A673 (cell line): ENCODE measurements around the gene VWA5B1. TPM values are rescaled to one million over a fixed set of nuclear protein-coding genes. Genes with fewer than 3 reads are reported as not detected.

Experiments
- BruUV-seq: library from RNA; stranded (reverse); fragments of 400-500 nt; replicated peaks from 2 replicates; lab custom pipeline; 2021; lab: Mats Ljungman, UMichigan
- CTCF ChIA-PET: fragments of 300-600 bp; sonication (Branson Sonifier 250); formaldehyde crosslinking; loops from one replicate; lab custom pipeline; 2022; ENCODE audit warnings: antibody characterized with exemption; lab: Charles Lee
- POLR2A ChIA-PET: fragments of 300-600 bp; sonication (Branson Sonifier 250); formaldehyde crosslinking; loops from one replicate; lab custom pipeline; 2022; ENCODE audit warnings: antibody characterized with exemption; ENCODE audit not compliant: low non-redundant PET; lab: Charles Lee
- DNase-seq: peaks from one replicate; pipeline ENCODE4 v3.0.0-alpha.2; 2015; ENCODE audit warnings: low spot score
- H3K27ac ChIP-seq: fragments of 200-600 bp; sonication (generic); 2 replicates; pipeline ENCODE4 v1.5.1; 2016; ENCODE audit warnings: mixed run types, low read depth, mild to moderate bottlenecking, mixed read lengths, antibody characterized with exemption, low read length; ENCODE audit not compliant: poor library complexity, severe bottlenecking
- H3K27me3 ChIP-seq: fragments of 200-600 bp; sonication (generic); replicated peaks from 2 replicates; pipeline ENCODE4 v1.6.1; 2017; ENCODE audit warnings: mixed run types, low read depth, mild to moderate bottlenecking, mixed read lengths, antibody characterized with exemption, low read length; ENCODE audit not compliant: insufficient read depth, poor library complexity
- H3K36me3 ChIP-seq: fragments of 200-600 bp; sonication (generic); 2 replicates; pipeline ENCODE4 v1.6.1; 2016; ENCODE audit warnings: mixed run types, mild to moderate bottlenecking, mixed read lengths, antibody characterized with exemption, low read length; ENCODE audit not compliant: insufficient read depth, poor library complexity, severe bottlenecking
- H3K4me1 ChIP-seq: fragments of 200-600 bp; sonication (generic); 2 replicates; pipeline ENCODE4 v1.6.1; 2017; ENCODE audit warnings: mixed run types, mild to moderate bottlenecking, mixed read lengths, antibody characterized with exemption, low read length; ENCODE audit not compliant: insufficient read depth, poor library complexity, severe bottlenecking
- H3K4me3 ChIP-seq: fragments of 200-600 bp; sonication (generic); 2 replicates; pipeline ENCODE4 v1.5.1; 2016; ENCODE audit warnings: low read depth, mixed run types, mild to moderate bottlenecking, mixed read lengths, low read length; ENCODE audit not compliant: poor library complexity, severe bottlenecking
- H3K9me3 ChIP-seq: fragments of 200-600 bp; sonication (generic); 2 replicates; pipeline ENCODE4 v1.6.1; 2016; ENCODE audit warnings: mixed run types, low read depth, mild to moderate bottlenecking, mixed read lengths, antibody characterized with exemption, low read length; ENCODE audit not compliant: poor library complexity, severe bottlenecking
- EZH2 ChIP-seq: fragments of 200-600 bp; sonication (generic); IDR thresholded peaks from 2 replicates; pipeline ENCODE4 v1.6.1; 2017; ENCODE audit warnings: borderline replicate concordance, low read depth, mild to moderate bottlenecking, mixed read lengths, antibody characterized with exemption, low read length; ENCODE audit not compliant: poor library complexity, severe bottlenecking
- intact Hi-C: fragments of 100-400 bp; cut with micrococcal nuclease; formaldehyde crosslinking; loops from one replicate; pipeline ENCODE4 v1.10.0; 2022; ENCODE audit not compliant: unreplicated experiment
- total RNA-seq: library from RNA; stranded (reverse); gene quantifications from 2 replicates; pipeline ENCODE4 v1.2.3, GENCODE V29; 2021
- TF ChIP-seq, protein P1 (sequence below): fragments of 300-800, 200-600 bp; sonication (generic); conservative IDR thresholded peaks from 2 replicates; pipeline ENCODE4 v1.5.1; 2017; ENCODE audit warnings: low read depth, mild to moderate bottlenecking, antibody characterized with exemption, low read length, moderate library complexity, mixed read lengths

Gene VWA5B1
- total RNA-seq, 1 experiment from 2014 or later, result not detected

DNA sequence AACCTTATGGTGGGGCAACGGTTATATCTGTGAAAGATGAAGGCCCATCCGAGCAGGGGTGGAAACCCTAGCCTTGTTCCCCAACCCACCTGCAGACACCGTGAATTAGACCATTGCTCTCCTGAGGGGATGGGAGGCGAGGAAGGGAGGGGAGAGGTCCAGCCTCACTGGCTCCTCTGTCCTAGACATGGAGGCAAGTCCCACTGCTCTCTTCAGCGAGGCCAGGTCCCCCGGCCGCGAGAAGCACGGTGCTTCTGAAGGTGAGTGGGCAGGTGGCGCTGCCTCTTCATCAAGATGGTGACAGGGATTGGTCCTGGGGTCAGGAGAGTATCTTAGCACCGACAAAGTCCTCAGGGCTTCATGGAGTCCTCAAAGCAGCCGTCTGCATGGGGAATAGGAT is 59.3 kb downstream of the VWA5B1 start:
- POLR2A ChIA-PET, result no interaction called here

DNA sequence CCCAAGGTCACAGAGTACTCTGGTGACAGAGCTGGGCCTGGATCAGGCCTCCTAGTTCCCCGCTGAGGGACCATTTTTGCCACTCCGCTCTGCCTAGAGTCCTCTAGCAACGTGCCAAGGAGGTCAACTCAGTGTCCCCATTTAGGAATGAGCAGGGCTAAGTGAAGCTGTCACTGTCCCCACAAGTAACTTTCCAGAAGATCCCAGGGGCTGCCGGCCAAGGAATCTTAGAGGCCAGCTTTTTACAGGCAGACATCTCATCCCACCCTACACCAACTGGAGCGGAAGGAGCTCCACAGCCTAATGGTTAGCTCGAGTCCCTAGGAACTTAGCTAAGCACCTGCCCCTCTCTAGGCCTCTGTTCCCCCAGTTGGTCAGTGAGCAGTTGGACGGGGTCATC is 59.7 kb downstream of the VWA5B1 start:
- TF ChIP-seq, protein P1, sequence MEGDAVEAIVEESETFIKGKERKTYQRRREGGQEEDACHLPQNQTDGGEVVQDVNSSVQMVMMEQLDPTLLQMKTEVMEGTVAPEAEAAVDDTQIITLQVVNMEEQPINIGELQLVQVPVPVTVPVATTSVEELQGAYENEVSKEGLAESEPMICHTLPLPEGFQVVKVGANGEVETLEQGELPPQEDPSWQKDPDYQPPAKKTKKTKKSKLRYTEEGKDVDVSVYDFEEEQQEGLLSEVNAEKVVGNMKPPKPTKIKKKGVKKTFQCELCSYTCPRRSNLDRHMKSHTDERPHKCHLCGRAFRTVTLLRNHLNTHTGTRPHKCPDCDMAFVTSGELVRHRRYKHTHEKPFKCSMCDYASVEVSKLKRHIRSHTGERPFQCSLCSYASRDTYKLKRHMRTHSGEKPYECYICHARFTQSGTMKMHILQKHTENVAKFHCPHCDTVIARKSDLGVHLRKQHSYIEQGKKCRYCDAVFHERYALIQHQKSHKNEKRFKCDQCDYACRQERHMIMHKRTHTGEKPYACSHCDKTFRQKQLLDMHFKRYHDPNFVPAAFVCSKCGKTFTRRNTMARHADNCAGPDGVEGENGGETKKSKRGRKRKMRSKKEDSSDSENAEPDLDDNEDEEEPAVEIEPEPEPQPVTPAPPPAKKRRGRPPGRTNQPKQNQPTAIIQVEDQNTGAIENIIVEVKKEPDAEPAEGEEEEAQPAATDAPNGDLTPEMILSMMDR, result no peak
- TF ChIP-seq EZH2, result no peak
- Histone ChIP-seq H3K36me3 (no peaks in the 10 kb centered on the region), H3K4me1 (no peaks in the 10 kb centered on the region), H3K27ac (no peak overlapping the region), H3K4me3 (no peak overlapping the region), H3K9me3 (no peaks in the 10 kb centered on the region), H3K27me3 (peaks cover 5% of the 10 kb centered on the region)
- BruUV-seq, result no TSS peak
- intact Hi-C loops, result no loop called here
- ChIA-PET POLR2A (no interaction called here), CTCF (no interaction called here)
- DNase-seq, result no peak

More for the DNA sequence above, 59.3 kb downstream of the VWA5B1 start:
- TF ChIP-seq, protein P1, result no peak
- no peak for TF ChIP-seq EZH2
- Histone ChIP-seq H3K36me3 (no peaks in the 10 kb centered on the region), H3K27ac (no peak overlapping the region), H3K9me3 (no peaks in the 10 kb centered on the region), H3K4me1 (no peaks in the 10 kb centered on the region), H3K4me3 (no peak overlapping the region), H3K27me3 (peaks cover 3% of the 10 kb centered on the region)
- CTCF ChIA-PET, result no interaction called here
- DNase-seq, result no peak
- no TSS peak for BruUV-seq
- intact Hi-C loops, result no loop called here

DNA sequence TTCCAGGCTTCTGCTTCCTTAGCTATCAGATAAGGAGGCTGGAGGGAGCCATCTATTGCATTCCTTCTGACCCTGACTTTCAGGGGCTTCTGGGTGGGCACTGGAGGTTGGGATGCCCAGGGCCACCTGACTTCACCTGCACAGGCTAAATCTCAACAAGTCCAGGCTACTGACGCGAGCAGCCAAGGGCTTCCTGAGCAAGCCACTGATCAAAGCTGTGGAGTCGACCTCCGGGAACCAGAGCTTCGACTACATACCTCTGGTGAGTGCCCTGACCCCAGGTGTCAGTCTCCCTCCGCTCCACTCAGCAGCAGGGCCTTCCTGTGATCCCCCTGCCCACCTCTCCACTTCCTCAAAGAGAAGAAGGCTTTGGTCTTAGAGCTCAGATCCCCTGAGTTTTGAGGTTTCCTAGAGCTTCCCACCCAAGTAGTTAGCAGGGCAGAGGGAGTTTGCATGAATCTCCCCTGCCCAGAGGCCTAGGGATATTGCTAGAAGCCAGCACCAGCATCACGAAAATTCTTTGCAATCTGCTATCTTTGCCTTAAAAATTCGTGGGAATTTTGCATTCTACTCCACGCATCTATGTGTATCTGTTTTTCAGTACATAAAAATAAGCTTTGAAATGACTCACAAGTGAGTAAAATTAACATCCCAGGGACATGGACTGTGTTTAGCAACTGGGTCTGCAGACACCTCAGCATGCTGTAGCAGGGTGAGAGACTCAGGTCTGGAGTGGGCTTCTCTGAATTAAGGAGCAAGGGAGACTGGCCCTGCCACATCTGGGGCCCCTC is 61.4 kb downstream of the VWA5B1 start:
- DNase-seq, result no peak
- H3K9me3 ChIP-seq, result no peaks in the 10 kb centered on the region
- CTCF ChIA-PET, result no interaction called here
- BruUV-seq, result no TSS peak
- TF ChIP-seq, protein P1, result no peak
- no peak for TF ChIP-seq EZH2
- peaks cover 14% of the 10 kb centered on the region for H3K27me3 ChIP-seq
- no peaks in the 10 kb centered on the region for H3K36me3 ChIP-seq
- intact Hi-C loops, result no loop called here
- no peak overlapping the region for H3K27ac ChIP-seq
- no peak overlapping the region for H3K4me3 ChIP-seq
- no peaks in the 10 kb centered on the region for H3K4me1 ChIP-seq
- POLR2A ChIA-PET, result no interaction called here
